ENCODE measurements around the gene LRRC10B.

LRRC10B gene

GRCh38 chr11:61509043-61510029 is 787 bp downstream of the LRRC10B start:
- peak; percentile 54 for DNase-seq (ENCODE audit: low read depth)

GRCh38 chr11:61510166-61510919 is 1.8 kb downstream of the LRRC10B start:
- no peak for DNase-seq (ENCODE audit: low read depth)

GRCh38 chr11:61510974-61511373 is 2.4 kb downstream of the LRRC10B start:
- DNase-seq (ENCODE audit: low read depth) = no peak

GRCh38 chr11:61511383-61511782 is 2.8 kb downstream of the LRRC10B start:
- no peak for DNase-seq (ENCODE audit: low read depth)

GRCh38 chr11:61512435-61512834 is 3.9 kb downstream of the LRRC10B start:
- DNase-seq (ENCODE audit: low read depth) = no peak

- DNase-seq (ENCODE audit: low read depth) = no peak
Measured at GRCh38 chr11:61513143-61513765, 4.7 kb downstream of the LRRC10B start.

GRCh38 chr11:61514050-61514917 is 5.7 kb downstream of the LRRC10B start:
- no peak for DNase-seq (ENCODE audit: low read depth)

- DNase-seq (ENCODE audit: low read depth) = no peak
Measured at GRCh38 chr11:61515686-61516085, 7.1 kb downstream of the LRRC10B start.

GRCh38 chr11:61516191-61516590 is 7.6 kb downstream of the LRRC10B start:
- no peak for DNase-seq (ENCODE audit: low read depth)

- peak; percentile 42 for DNase-seq (ENCODE audit: low read depth)
Measured at GRCh38 chr11:61516675-61517572, 8.4 kb downstream of the LRRC10B start.

GRCh38 chr11:61518032-61518795 is 9.7 kb downstream of the LRRC10B start:
- no peak for DNase-seq (ENCODE audit: low read depth)

GRCh38 chr11:61522881-61523280 is 14.3 kb downstream of the LRRC10B start:
- DNase-seq (ENCODE audit: low read depth) = no peak

GRCh38 chr11:61524446-61524845 is 15.9 kb downstream of the LRRC10B start:
- DNase-seq (ENCODE audit: low read depth) = no peak

GRCh38 chr11:61524963-61525587 is 16.5 kb downstream of the LRRC10B start:
- no peak for DNase-seq (ENCODE audit: low read depth)

- no peak for DNase-seq (ENCODE audit: low read depth)
Measured at GRCh38 chr11:61526229-61526628, 17.7 kb downstream of the LRRC10B start.

GRCh38 chr11:61526956-61527731 is 18.6 kb downstream of the LRRC10B start:
- no peak for DNase-seq (ENCODE audit: low read depth)

- no peak for DNase-seq (ENCODE audit: low read depth)
Measured at GRCh38 chr11:61528114-61528513, 19.6 kb downstream of the LRRC10B start.

- DNase-seq (ENCODE audit: low read depth) = no peak
Measured at GRCh38 chr11:61529537-61530225, 21.1 kb downstream of the LRRC10B start.
